K562 (cell line): ENCODE results near the gene PLA2G4C. TPM values are rescaled to one million over a fixed set of nuclear protein-coding genes. Genes with fewer than 3 reads are reported as not detected.
"Not testable (repeated sequence)": the region's sequence is repeated elsewhere in the genome, so short reads cannot be mapped to it uniquely, and the experiment has no call there.

Source experiments
- ATAC-seq: fragments of 200-7000 bp; cut with Tn5 transposase; 3 replicates; pipeline ENCODE4 v1.9.1; 2020; ENCODE audit warnings: moderate library complexity
- BruUV-seq: library from RNA; stranded (reverse); fragments of 400-500 nt; replicated peaks from 2 replicates; lab custom pipeline; 2021; lab: Mats Ljungman, UMichigan
- CTCF ChIA-PET: fragments of 300-600 bp; formaldehyde crosslinking; extraction: SDS; loops from one replicate; lab custom pipeline; 2021; ENCODE audit warnings: low intra/inter-chr PET ratio; lab: Yijun Ruan, JAX
- POLR2A ChIA-PET: fragments of 300-600, 350-650 bp; sonication (Branson Sonifier 250); formaldehyde crosslinking; extraction: SDS; loops from one replicate; lab custom pipeline; 2021; ENCODE audit warnings: antibody characterized with exemption, inconsistent platforms; lab: Yijun Ruan, JAX
- DNase-seq, 4 experiments: peaks; one replicate each; pipeline versions ENCODE4 v3.0.0 to v3.0.0-alpha.2; 2011 to 2018; ENCODE audit warnings: low spot score in 3 of 4, mixed read lengths in 3 of 4; ENCODE audit errors: extremely low read depth in 1 of 4
- FAIRE-seq: peaks from 2 replicates; lab custom pipeline; 2011; peaks lifted over from hg19 to GRCh38; lab: Jason Lieb, UNC
- H2AFZ ChIP-seq: 2 replicates; pipeline ENCODE4 v1.6.0; 2011; ENCODE audit warnings: low read depth, low read length, control low read depth, inconsistent platforms
- H3K27ac ChIP-seq: fragments of 200-600 bp; 3 replicates; pipeline ENCODE4 v1.8.0; 2011; ENCODE audit warnings: low read depth, mild to moderate bottlenecking, control low read depth, inconsistent platforms, low read length, moderate library complexity, mixed read lengths; ENCODE audit errors: extremely low read depth
- H3K27me3 ChIP-seq, 2 experiments: fragments of 300-600 bp in 1 of 2; 2 replicates in 1 of 2; 3 replicates in 1 of 2; pipeline versions ENCODE4 v1.6.0 to v1.8.0; 2011; ENCODE audit warnings: inconsistent platforms in 2 of 2, low read length in 2 of 2, mild to moderate bottlenecking in 1 of 2, mixed read lengths in 1 of 2, moderate library complexity in 1 of 2; ENCODE audit not compliant: control insufficient read depth in 2 of 2, insufficient read depth in 2 of 2
- H3K36me3 ChIP-seq: fragments of 300-600 bp; 3 replicates; pipeline ENCODE4 v1.8.0; 2011; ENCODE audit warnings: mild to moderate bottlenecking, low read length, inconsistent platforms; ENCODE audit not compliant: control insufficient read depth, insufficient read depth
- H3K4me1 ChIP-seq, 2 experiments: fragments of 200-600 bp in 1 of 2; replicated peaks in 1 of 2; 2 replicates in 1 of 2; 3 replicates in 1 of 2; pipeline versions ENCODE4 v1.5.1 to v1.8.0; 2011; ENCODE audit warnings: inconsistent platforms in 2 of 2, low read length in 2 of 2, mild to moderate bottlenecking in 1 of 2, mixed read lengths in 1 of 2, moderate library complexity in 1 of 2; ENCODE audit not compliant: control insufficient read depth in 2 of 2, insufficient read depth in 2 of 2
- H3K4me2 ChIP-seq: 2 replicates; pipeline ENCODE4 v1.6.1; 2011; ENCODE audit warnings: low read length, control low read depth, inconsistent platforms, mixed read lengths; ENCODE audit not compliant: insufficient read depth
- H3K4me3 ChIP-seq: fragments of 200-600 bp; sonication (generic), shearing (Covaris generic); 2 replicates; pipeline ENCODE4 v1.5.1; 2016; ENCODE audit warnings: control low read depth, inconsistent platforms
- H3K79me2 ChIP-seq: fragments of 200-600 bp; 3 replicates; pipeline ENCODE4 v1.8.0; 2011; ENCODE audit warnings: low read length, inconsistent platforms; ENCODE audit not compliant: control insufficient read depth, insufficient read depth
- H3K9ac ChIP-seq, 2 experiments: 2 replicates each; pipeline versions ENCODE4 v1.6.0 to v1.6.1; 2011; ENCODE audit warnings: low read depth in 2 of 2, low read length in 2 of 2, control low read depth in 1 of 2, inconsistent platforms in 1 of 2, mild to moderate bottlenecking in 1 of 2, mixed read lengths in 1 of 2; ENCODE audit not compliant: insufficient read depth in 1 of 2
- H3K9me1 ChIP-seq: one replicate; pipeline ENCODE4 v1.6.0; 2011; ENCODE audit warnings: inconsistent platforms, mild to moderate bottlenecking, low read length, moderate library complexity; ENCODE audit not compliant: control insufficient read depth, insufficient read depth
- H3K9me3 ChIP-seq: replicated peaks from 2 replicates; pipeline ENCODE4 v1.5.1; 2011; ENCODE audit warnings: low read depth, low read length, inconsistent platforms; ENCODE audit not compliant: control insufficient read depth, insufficient read depth
- H4K20me1 ChIP-seq: replicated peaks from 2 replicates; pipeline ENCODE4 v1.6.1; 2011; ENCODE audit warnings: low read length, inconsistent platforms, mixed read lengths; ENCODE audit not compliant: control insufficient read depth, insufficient read depth
- EZH2 ChIP-seq: IDR thresholded peaks from 2 replicates; pipeline ENCODE4 v1.6.1; 2012; ENCODE audit warnings: low read depth, mild to moderate bottlenecking, inconsistent platforms, low read length, borderline replicate concordance
- RAD51 ChIP-seq: fragments of 450-650 bp; IDR thresholded peaks from 2 replicates; pipeline ENCODE4 v1.7.1; 2016; ENCODE audit warnings: low read depth, mild to moderate bottlenecking, borderline replicate concordance
- SREBF2 ChIP-seq: sonication (generic); formaldehyde crosslinking; IDR thresholded peaks from 2 replicates; pipeline ENCODE4 v1.4.0; 2020; ENCODE audit warnings: mild to moderate bottlenecking, missing genetic modification reagents
- TFE3 ChIP-seq: fragments of 450-650 bp; formaldehyde crosslinking; IDR thresholded peaks from 2 replicates; pipeline ENCODE4 v1.4.0; 2020; ENCODE audit warnings: mild to moderate bottlenecking, mixed read lengths
- ZNF121 ChIP-seq: sonication (generic); formaldehyde crosslinking; conservative IDR thresholded peaks from 2 replicates; pipeline ENCODE4 v1.8.0; 2022; ENCODE audit warnings: missing genetic modification reagents
- WGBS: fragments of 100-300 bp; shearing (Covaris generic); methylation state at CpG from one replicate; pipeline ENCODE4 v1.1.6; 2016; ENCODE audit warnings: low coverage, mixed read lengths; ENCODE audit not compliant: insufficient coverage; ENCODE audit errors: missing lambda C conversion rate; 5-methylcytosine and 5-hydroxymethylcytosine counted together
- in situ Hi-C: fragments of 300-500 bp; cut with MboI; formaldehyde crosslinking; loops from 4 replicates; pipeline ENCODE4 v1.15.0; 2018; ENCODE audit warnings: inconsistent platforms, mixed read lengths
- intact Hi-C: fragments of 100-400 bp; cut with micrococcal nuclease; formaldehyde crosslinking; loops from 2 replicates; pipeline ENCODE4 v1.14.2; 2022
- polyA plus RNA-seq, 8 experiments: library from polyadenylated mRNA; depleted of rRNA in 4 of 8; stranded (reverse) in 5 of 8; unstranded in 3 of 8; fragments of >200 nt; fragmentation: Nextera tagmentation in 2 of 8; fragmentation: Illumina TruSeq in 1 of 8; extraction: Ambion mirVana in 2 of 8; extraction: Trizol in 1 of 8; gene quantifications; 2 replicates each; pipeline versions ENCODE4 v1.2.1 to v1.2.3, GENCODE V29; 2011 to 2014; ENCODE audit warnings: inconsistent platforms in 1 of 8, missing spikeins in 1 of 8
- total RNA-seq, 7 experiments: library from RNA; depleted of rRNA in 6 of 7; stranded (reverse); fragments of >200 nt in 6 of 7; fragmentation: Illumina TruSeq in 2 of 7; extraction: Trizol in 2 of 7; gene quantifications; 2 replicates each; pipeline versions ENCODE4 v1.2.1 to v1.2.3, GENCODE V29; 2011 to 2021; ENCODE audit warnings: low replicate concordance in 1 of 7

The PLA2G4C gene
- total and polyA plus RNA-seq, 9 of the 15 experiments (the other 6 are each of a cell fraction or from before 2014, with no cell fraction given): 0.27 to 0.35 (median 0.35) TPM; not detected in 6

GRCh38 chr19:48091111-48091718 is 19.4 kb downstream of the PLA2G4C start:
- H3K79me2 ChIP-seq, BruUV-seq, H2AFZ ChIP-seq, H3K4me3 ChIP-seq, DNase-seq, H3K36me3 ChIP-seq, H3K4me2 ChIP-seq, ATAC-seq, POLR2A ChIA-PET, intact Hi-C loops, H3K9ac ChIP-seq: not testable (repeated sequence)
- H3K27me3 ChIP-seq: peaks cover 7 to 28% of the 10 kb centered on the region in 2 experiments; a peak in 3 of 5 replicates
- under 1% methylated on average over 12 of the region's 13 CpGs for WGBS
- TF ChIP-seq ZNF121: peak; percentile 72
- TF ChIP-seq, all 486 proteins: peak for 1; not testable (repeated sequence) for 485
- CTCF ChIA-PET: interaction anchor here (0.6 kb wide), 1 partner anchor 122 kb away, joined by 3 read pairs; no protein-coding TSS in a partner anchor
- in situ Hi-C loops, H3K9me1 ChIP-seq, H3K9me3 ChIP-seq, H3K4me1 ChIP-seq, H3K27ac ChIP-seq, FAIRE-seq, H4K20me1 ChIP-seq: not testable (repeated sequence)

GRCh38 chr19:48090281-48090802 is 20.3 kb downstream of the PLA2G4C start:
- Histone ChIP-seq H3K27ac (no peak overlapping the region), H4K20me1 (no peaks in the 10 kb centered on the region), H3K36me3 (no peaks in the 10 kb centered on the region), H3K4me1 (no peaks in the 10 kb centered on the region; a peak in 1 of 5 replicates), H3K79me2 (no peaks in the 10 kb centered on the region), H3K9ac (no peak overlapping the region), H3K9me3 (no peaks in the 10 kb centered on the region), H3K9me1 (no peaks in the 10 kb centered on the region), H3K4me2 (no peak overlapping the region), H2AFZ (no peak overlapping the region), H3K4me3 (no peak overlapping the region), H3K27me3 (peaks cover 4 to 23% of the 10 kb centered on the region in 2 experiments; a peak in 3 of 5 replicates)
- no TSS peak for BruUV-seq
- no peak for DNase-seq
- in situ Hi-C loops: no loop called here
- 0% methylated on average over 4 of the region's 5 CpGs for WGBS
- FAIRE-seq: no peak
- intact Hi-C loops: no loop called here
- ATAC-seq: no peak
- POLR2A ChIA-PET: interaction anchor here (0.6 kb wide), 1 partner anchor 499 kb away, joined by 3 read pairs; no protein-coding TSS in a partner anchor
- TF ChIP-seq EZH2 (no peak), TFE3 (CRISPR knock-in tag) (peak; percentile 68), RAD51 (peak; percentile 22; the same call in 1 of the 2 replicates), SREBF2 (CRISPR knock-in tag) (no peak)
- CTCF ChIA-PET: interaction anchor here (0.7 kb wide), 1 partner anchor 124 kb away, joined by 3 read pairs; no protein-coding TSS in a partner anchor

GRCh38 chr19:48088991-48089390 is 21.6 kb downstream of the PLA2G4C start:
- H3K4me2 ChIP-seq, H3K4me3 ChIP-seq, in situ Hi-C loops, H3K27ac ChIP-seq, H4K20me1 ChIP-seq, H3K4me1 ChIP-seq, BruUV-seq, H3K36me3 ChIP-seq, H3K9me3 ChIP-seq, FAIRE-seq, CTCF ChIA-PET, H2AFZ ChIP-seq, intact Hi-C loops, H3K79me2 ChIP-seq, ATAC-seq, H3K9ac ChIP-seq, DNase-seq, H3K9me1 ChIP-seq, POLR2A ChIA-PET: not testable (repeated sequence)
- H3K27me3 ChIP-seq: peaks cover 7 to 22% of the 10 kb centered on the region in 2 experiments; a peak in 4 of 5 replicates
- 0% methylated on average over 6 of the region's 6 CpGs for WGBS
